Stimulated activated memory B cell treated with anti-CD40 and anti-IgM and Interleukin-4, amounts not matched to agents 10 μg/mL and 1 μg/mL and 100 μg/mL, for 72 hours (primary cell): ENCODE data around the gene CDH13.
"Not testable (repeated sequence)": the region's sequence is repeated elsewhere in the genome, so short reads cannot be mapped to it uniquely, and the experiment has no call there.

Experiments used
- ATAC-seq: fragments of 150-1000 bp; cut with Tn5 transposase; 2 replicates; pipeline ENCODE4 v1.10.0; 2021
- H3K27ac Mint-ChIP-seq: one replicate; pipeline ENCODE4 v1.8.0; 2022; ENCODE audit warnings: mild to moderate bottlenecking, mixed read lengths
- H3K27me3 Mint-ChIP-seq: one replicate; pipeline ENCODE4 v1.8.0; 2022; ENCODE audit warnings: mixed read lengths
- H3K36me3 Mint-ChIP-seq: one replicate; pipeline ENCODE4 v1.8.0; 2022; ENCODE audit warnings: mixed read lengths
- H3K4me1 Mint-ChIP-seq: one replicate; pipeline ENCODE4 v1.8.0; 2022; ENCODE audit warnings: mixed read lengths
- H3K4me3 Mint-ChIP-seq: one replicate; pipeline ENCODE4 v1.8.0; 2022; ENCODE audit warnings: mild to moderate bottlenecking, moderate library complexity, mixed read lengths
- H3K9me3 Mint-ChIP-seq: one replicate; pipeline ENCODE4 v1.8.0; 2022; ENCODE audit warnings: mixed read lengths

CDH13 gene

GRCh38 chr16:82891424-82891823, 264.7 kb downstream of the CDH13 start:
- no peak overlapping the region for H3K4me3 Mint-ChIP-seq
- H3K27ac Mint-ChIP-seq, result no peak overlapping the region
- peaks cover 11% of the 10 kb centered on the region for H3K27me3 Mint-ChIP-seq
- H3K9me3 Mint-ChIP-seq, result no peaks in the 10 kb centered on the region
- no peaks in the 10 kb centered on the region for H3K4me1 Mint-ChIP-seq
- no peak for ATAC-seq
- H3K36me3 Mint-ChIP-seq, result no peaks in the 10 kb centered on the region

- peaks cover 11% of the 10 kb centered on the region for H3K27me3 Mint-ChIP-seq
- no peaks in the 10 kb centered on the region for H3K36me3 Mint-ChIP-seq
- no peaks in the 10 kb centered on the region for H3K9me3 Mint-ChIP-seq
- no peak for ATAC-seq
- no peak overlapping the region for H3K27ac Mint-ChIP-seq
- no peak overlapping the region for H3K4me3 Mint-ChIP-seq
- no peaks in the 10 kb centered on the region for H3K4me1 Mint-ChIP-seq
Observed at GRCh38 chr16:82891918-82892317, 265.1 kb downstream of the CDH13 start.

DNA sequence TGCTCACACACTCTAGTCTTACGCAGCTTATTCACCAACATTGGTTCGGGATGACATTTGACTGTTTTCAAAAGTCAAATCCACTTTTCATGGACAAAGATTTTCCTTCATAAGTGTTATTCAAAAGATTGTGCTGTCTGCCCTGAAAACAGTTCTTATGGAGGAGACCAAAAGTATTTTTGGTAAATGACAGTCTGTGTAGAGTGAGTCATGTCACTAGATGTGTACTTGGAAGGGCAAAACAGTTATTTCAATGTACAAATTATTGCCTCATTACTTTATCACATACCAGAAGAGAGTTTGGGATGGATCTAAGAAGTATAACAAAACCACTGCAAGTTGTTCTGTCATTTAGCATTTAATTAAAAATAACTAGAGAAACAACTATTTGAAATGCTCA, 265.6 kb downstream of the CDH13 start:
- ATAC-seq, result no peak
- no peaks in the 10 kb centered on the region for H3K9me3 Mint-ChIP-seq
- H3K4me3 Mint-ChIP-seq, result no peak overlapping the region
- H3K36me3 Mint-ChIP-seq, result no peaks in the 10 kb centered on the region
- H3K27ac Mint-ChIP-seq, result no peak overlapping the region
- H3K27me3 Mint-ChIP-seq, result peaks cover 11% of the 10 kb centered on the region
- no peaks in the 10 kb centered on the region for H3K4me1 Mint-ChIP-seq

DNA sequence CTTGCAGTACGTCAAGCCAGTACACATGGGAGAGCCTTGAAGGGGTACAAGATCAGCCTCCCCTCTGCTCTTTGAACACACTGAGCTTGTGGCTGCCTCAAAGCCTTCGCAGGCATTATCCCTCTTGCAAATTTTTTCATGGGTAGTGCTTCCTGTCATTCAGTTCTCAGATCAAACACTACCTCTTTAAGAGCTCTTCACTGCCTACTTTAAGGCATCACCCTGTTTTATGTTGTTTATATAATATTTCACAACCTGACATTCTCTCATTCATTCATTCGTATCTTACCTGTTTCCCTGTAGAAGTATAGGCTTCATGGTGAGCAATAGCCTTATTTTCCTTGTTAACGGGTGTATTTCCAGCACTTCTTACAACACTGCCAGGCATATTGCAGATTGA, 269.1 kb downstream of the CDH13 start:
- Mint-ChIP-seq H3K27me3 (peaks cover 11% of the 10 kb centered on the region), H3K4me1 (no peaks in the 10 kb centered on the region), H3K27ac (no peak overlapping the region), H3K36me3 (no peaks in the 10 kb centered on the region), H3K4me3 (no peak overlapping the region), H3K9me3 (no peaks in the 10 kb centered on the region)
- no peak for ATAC-seq

- H3K27ac Mint-ChIP-seq, result no peak overlapping the region
- ATAC-seq, result no peak
- no peaks in the 10 kb centered on the region for H3K9me3 Mint-ChIP-seq
- H3K4me3 Mint-ChIP-seq, result no peak overlapping the region
- H3K36me3 Mint-ChIP-seq, result no peaks in the 10 kb centered on the region
- H3K27me3 Mint-ChIP-seq, result peaks cover 4% of the 10 kb centered on the region
- H3K4me1 Mint-ChIP-seq, result no peaks in the 10 kb centered on the region
Observed at GRCh38 chr16:82899006-82899405, 272.2 kb downstream of the CDH13 start.

GRCh38 chr16:82899731-82900450, 273.1 kb downstream of the CDH13 start:
- no peaks in the 10 kb centered on the region for H3K27me3 Mint-ChIP-seq
- no peak overlapping the region for H3K27ac Mint-ChIP-seq
- no peaks in the 10 kb centered on the region for H3K36me3 Mint-ChIP-seq
- ATAC-seq, result no peak
- H3K4me1 Mint-ChIP-seq, result no peaks in the 10 kb centered on the region
- H3K4me3 Mint-ChIP-seq, result no peak overlapping the region
- no peaks in the 10 kb centered on the region for H3K9me3 Mint-ChIP-seq

GRCh38 chr16:82900559-82900958, 273.8 kb downstream of the CDH13 start:
- H3K4me1 Mint-ChIP-seq, result no peaks in the 10 kb centered on the region
- no peaks in the 10 kb centered on the region for H3K36me3 Mint-ChIP-seq
- no peak for ATAC-seq
- no peak overlapping the region for H3K27ac Mint-ChIP-seq
- no peaks in the 10 kb centered on the region for H3K9me3 Mint-ChIP-seq
- no peaks in the 10 kb centered on the region for H3K27me3 Mint-ChIP-seq
- no peak overlapping the region for H3K4me3 Mint-ChIP-seq

- Mint-ChIP-seq H3K27me3 (peaks cover 29% of the 10 kb centered on the region), H3K27ac (no peak overlapping the region), H3K36me3 (no peaks in the 10 kb centered on the region), H3K4me1 (peaks cover 2% of the 10 kb centered on the region), H3K4me3 (no peak overlapping the region), H3K9me3 (no peaks in the 10 kb centered on the region)
- no peak for ATAC-seq
Observed at GRCh38 chr16:82911925-82912324, 285.2 kb downstream of the CDH13 start.

DNA sequence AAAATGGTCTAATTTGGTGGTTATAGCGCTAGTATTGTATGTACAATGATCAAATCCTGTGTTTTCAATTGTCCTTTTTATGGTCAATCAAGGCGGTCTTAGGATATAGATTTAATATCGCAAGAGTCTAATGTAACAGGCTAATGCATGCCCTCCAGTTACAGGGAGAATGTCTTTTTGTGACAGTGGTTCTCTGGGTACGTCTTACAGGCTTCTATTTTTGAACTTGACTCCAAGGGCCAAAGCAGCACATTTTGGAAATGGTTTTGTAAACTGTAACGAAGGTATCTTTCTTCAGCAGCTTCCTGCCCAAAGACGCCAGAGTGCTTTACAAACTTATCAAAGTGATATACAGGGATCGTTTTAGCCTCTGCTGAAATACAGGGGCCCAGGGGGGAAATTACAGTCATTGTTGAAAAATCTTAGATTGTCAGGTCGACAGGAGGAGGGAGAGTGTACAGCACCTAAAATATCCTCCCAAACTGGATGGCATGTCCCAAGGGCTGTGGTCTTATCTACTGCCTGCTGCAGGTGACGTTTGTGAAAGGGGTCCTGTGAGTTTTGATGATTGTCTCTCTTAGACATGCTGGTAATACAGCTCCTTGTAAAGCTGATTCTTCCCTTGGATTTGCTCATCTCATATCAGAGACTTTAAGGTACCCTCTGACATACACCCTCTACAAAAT, 288.5 kb downstream of the CDH13 start:
- H3K9me3 Mint-ChIP-seq, result peaks cover 7% of the 10 kb centered on the region
- H3K4me3 Mint-ChIP-seq, result no peak overlapping the region
- H3K27ac Mint-ChIP-seq, result no peak overlapping the region
- peaks cover 57% of the 10 kb centered on the region for H3K27me3 Mint-ChIP-seq
- no peaks in the 10 kb centered on the region for H3K36me3 Mint-ChIP-seq
- peaks cover 6% of the 10 kb centered on the region for H3K4me1 Mint-ChIP-seq
- no peak for ATAC-seq

- peaks cover 71% of the 10 kb centered on the region for H3K27me3 Mint-ChIP-seq
- peaks cover 6% of the 10 kb centered on the region for H3K4me1 Mint-ChIP-seq
- H3K9me3 Mint-ChIP-seq, result peaks cover 12% of the 10 kb centered on the region
- no peak overlapping the region for H3K27ac Mint-ChIP-seq
- no peak overlapping the region for H3K4me3 Mint-ChIP-seq
- ATAC-seq, result no peak
- H3K36me3 Mint-ChIP-seq, result no peaks in the 10 kb centered on the region
Observed at GRCh38 chr16:82917886-82918595, 291.3 kb downstream of the CDH13 start.

DNA sequence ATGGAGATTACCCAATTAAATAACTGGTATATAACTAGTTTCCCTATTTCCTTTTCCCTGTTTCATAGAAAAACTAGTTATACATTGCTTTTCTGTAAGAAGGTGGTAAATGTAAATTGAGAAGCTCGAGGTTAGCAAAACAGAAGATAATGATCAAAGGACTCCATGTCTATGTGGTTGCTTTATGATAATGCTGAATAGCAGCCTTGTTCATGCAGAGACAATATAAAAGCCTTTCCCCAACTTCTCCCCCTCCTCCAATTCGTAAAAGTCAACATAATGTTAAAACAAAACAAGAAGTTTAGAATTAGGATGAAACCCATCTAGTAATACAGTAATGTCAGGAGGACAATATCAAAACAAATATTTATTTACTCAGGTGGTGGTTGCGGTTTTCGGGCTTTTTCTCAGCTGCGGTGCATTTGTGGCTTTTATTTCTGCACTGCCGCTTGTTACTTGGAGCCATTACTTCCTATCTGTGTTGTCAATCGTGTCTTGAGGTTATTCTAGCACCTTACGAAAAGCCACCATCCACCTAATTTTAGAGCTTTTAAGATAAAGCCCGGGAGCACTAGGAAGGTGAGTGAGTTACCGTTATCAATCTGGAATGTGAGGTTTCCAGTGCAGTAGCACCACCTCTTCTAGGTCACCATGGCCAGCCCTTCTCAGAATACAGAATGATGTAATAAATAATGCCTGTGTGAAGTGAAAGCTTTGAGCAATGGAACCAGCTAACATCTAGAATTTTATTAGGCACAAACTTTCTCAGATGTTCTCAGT, 297.5 kb downstream of the CDH13 start:
- no peak overlapping the region for H3K4me3 Mint-ChIP-seq
- no peak for ATAC-seq
- peaks cover 14% of the 10 kb centered on the region for H3K4me1 Mint-ChIP-seq
- no peak overlapping the region for H3K27ac Mint-ChIP-seq
- H3K9me3 Mint-ChIP-seq, result peaks cover 20% of the 10 kb centered on the region
- no peaks in the 10 kb centered on the region for H3K36me3 Mint-ChIP-seq
- H3K27me3 Mint-ChIP-seq, result peaks cover 81% of the 10 kb centered on the region

DNA sequence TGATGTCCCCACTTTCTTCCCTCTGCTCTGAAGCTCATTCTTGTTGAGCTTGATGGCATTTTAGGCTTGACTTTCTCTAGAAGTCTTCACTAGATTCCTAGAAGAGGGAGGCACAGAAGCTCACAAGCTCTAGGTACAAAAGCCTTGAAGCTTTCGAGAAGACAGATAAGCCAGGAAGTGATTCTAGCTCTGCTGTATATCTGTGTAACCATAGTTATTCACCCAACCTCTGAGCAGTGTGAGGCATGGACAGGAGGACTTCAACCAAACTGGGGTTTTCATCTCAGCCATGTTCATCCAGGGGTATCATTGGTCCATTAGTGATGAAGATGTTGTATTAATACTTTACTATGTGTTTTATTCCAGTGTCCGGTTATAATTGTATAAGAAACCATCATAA, 299.7 kb downstream of the CDH13 start:
- no peak overlapping the region for H3K4me3 Mint-ChIP-seq
- peaks cover 10% of the 10 kb centered on the region for H3K9me3 Mint-ChIP-seq
- H3K27ac Mint-ChIP-seq, result no peak overlapping the region
- peaks cover 14% of the 10 kb centered on the region for H3K4me1 Mint-ChIP-seq
- no peak for ATAC-seq
- no peaks in the 10 kb centered on the region for H3K36me3 Mint-ChIP-seq
- H3K27me3 Mint-ChIP-seq, result peaks cover 78% of the 10 kb centered on the region

DNA sequence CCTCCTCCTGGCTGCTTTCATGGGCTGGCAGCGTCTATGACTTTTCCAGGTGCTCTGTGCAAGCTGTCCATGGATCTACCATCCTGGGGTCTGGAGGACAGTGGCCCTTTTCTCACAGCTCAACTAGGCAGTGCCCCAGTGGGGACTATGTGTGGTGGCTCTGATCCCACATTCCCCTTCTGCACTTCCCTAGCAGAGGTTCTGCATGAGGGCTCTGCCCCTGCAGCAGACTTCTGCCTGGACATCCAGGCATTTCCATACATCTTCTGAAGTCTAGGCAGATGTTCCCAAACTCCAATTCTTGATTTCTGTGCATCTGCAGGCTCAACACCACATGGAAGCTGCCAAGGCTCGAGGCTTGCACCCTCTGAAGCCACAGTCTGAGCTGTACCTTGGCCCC, 307.2 kb downstream of the CDH13 start:
- Mint-ChIP-seq H3K9me3 (peaks cover 19% of the 10 kb centered on the region), H3K27me3 (peaks cover 36% of the 10 kb centered on the region)
- H3K27ac Mint-ChIP-seq, H3K4me3 Mint-ChIP-seq, H3K36me3 Mint-ChIP-seq, H3K4me1 Mint-ChIP-seq, ATAC-seq: not testable (repeated sequence)

DNA sequence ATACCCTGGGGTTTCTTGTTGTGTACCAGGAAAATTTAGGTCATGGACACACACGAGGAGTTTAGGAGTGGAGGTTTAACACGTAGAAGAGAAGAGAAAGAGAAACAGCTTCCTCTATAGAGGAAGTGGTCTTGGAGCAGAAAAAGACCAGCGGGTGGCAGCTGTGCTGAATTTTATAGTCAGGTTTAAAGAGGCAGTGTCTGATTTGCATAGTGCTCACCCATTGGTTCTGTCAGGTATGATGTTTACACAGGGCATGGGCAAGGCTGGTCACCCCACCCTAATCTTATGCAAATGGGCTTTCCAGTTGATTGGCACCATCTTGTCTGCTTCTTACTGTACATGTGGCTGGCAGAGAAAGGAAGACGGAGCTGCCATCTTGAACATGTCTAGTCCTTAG, 309.0 kb downstream of the CDH13 start:
- ATAC-seq, result peak; percentile 43
- H3K4me1 Mint-ChIP-seq, result peaks cover 8% of the 10 kb centered on the region
- H3K27ac Mint-ChIP-seq, result no peak overlapping the region

DNA sequence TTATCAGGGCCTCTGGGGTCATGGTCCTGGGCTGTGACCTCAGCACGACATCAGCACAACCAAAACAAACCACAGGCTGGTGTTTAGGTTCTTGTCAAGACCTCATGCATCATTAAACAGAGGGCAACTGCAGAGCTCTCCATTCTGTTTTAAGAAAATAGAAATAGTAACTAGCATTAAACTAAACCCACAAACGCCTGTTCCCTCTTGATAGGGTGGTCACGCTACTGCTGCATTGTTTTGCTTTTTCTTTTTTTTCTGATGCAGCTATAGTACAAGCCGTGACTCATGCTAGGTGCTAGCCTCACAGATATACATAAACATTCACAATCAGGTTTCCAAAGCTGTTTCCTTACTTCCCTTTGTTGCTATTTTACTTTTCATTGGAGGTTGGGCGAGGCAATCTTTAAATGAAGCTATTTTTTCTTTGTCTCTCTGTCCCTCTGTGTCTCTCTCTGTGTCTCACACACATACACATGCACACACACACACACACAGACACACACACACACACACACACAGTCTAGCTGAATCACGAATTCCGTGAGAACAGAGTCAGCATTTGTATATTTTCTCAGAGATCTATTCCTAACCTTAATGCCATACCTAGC, 310.3 kb downstream of the CDH13 start:
- Mint-ChIP-seq H3K36me3 (no peaks in the 10 kb centered on the region), H3K27ac (no peak overlapping the region), H3K4me1 (peaks cover 8% of the 10 kb centered on the region)

More for the DNA sequence above, 309.0 kb downstream of the CDH13 start:
- Mint-ChIP-seq H3K9me3 (peaks cover 19% of the 10 kb centered on the region), H3K27me3 (peaks cover 42% of the 10 kb centered on the region), H3K36me3 (no peaks in the 10 kb centered on the region), H3K4me3 (no peak overlapping the region)

More for the DNA sequence above, 310.3 kb downstream of the CDH13 start:
- no peak for ATAC-seq
- peaks cover 19% of the 10 kb centered on the region for H3K9me3 Mint-ChIP-seq
- H3K4me3 Mint-ChIP-seq, result no peak overlapping the region
- peaks cover 40% of the 10 kb centered on the region for H3K27me3 Mint-ChIP-seq
